ENCODE results near the gene TTC34. TPM values are rescaled to one million over a fixed set of nuclear protein-coding genes. Genes with fewer than 3 reads are reported as not detected.
"Not testable (repeated sequence)": the region's sequence is repeated elsewhere in the genome, so short reads cannot be mapped to it uniquely, and the experiment has no call there.

The TTC34 gene
- total RNA-seq, 1 experiment from 2014 or later = 1.7 TPM

DNA sequence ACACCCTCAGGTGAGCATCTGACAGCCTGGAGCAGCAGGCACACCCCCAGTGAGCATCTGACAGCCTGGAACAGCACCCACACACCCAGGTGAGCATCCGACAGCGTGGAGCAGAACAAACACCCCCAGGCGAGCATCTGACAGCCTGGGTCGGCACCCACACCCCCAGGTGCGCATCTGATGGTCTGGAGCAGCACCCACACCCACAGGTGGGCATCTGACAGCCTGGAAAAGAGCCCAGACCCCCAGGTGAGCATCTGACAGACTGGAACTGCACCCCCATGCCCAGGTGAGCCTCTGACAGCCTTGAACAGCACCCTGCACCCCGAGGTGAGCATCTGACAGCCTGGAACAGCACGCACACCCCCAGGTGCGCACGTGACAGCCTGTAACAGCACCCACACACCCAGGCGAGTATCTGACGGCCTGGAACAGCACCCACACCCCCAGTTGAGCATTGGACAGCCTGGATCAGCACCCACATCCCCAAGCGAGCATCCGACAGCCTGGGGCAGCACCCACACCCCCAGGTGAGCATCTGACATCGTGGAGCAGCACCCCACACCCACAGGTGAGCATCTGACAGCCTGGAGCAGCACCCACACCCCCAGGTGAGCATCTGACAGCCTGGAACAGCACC is 51.3 kb downstream of the TTC34 start:
- intact Hi-C loops (cut with micrococcal nuclease; ENCODE audit: unreplicated experiment); DNase-seq; H2AFZ ChIP-seq; H3K9me2 ChIP-seq (ENCODE audit: insufficient read depth); POLR2A ChIA-PET (ENCODE audit: unreplicated experiment); H3K27me3 ChIP-seq (ENCODE audit: insufficient read depth, low read depth); H3F3A ChIP-seq (ENCODE audit: insufficient read depth, low read depth); H3K36me3 ChIP-seq (ENCODE audit: low read depth); H3K4me2 ChIP-seq; BruUV-seq (replicated peaks); H3K4me3 ChIP-seq; H3K4me1 ChIP-seq (replicated peaks; ENCODE audit: insufficient read depth); H3K79me2 ChIP-seq (ENCODE audit: low read depth); H3K9me3 ChIP-seq (ENCODE audit: insufficient read depth, low read depth); CTCF ChIA-PET; H4K20me1 ChIP-seq (ENCODE audit: insufficient read depth); H3K27ac ChIP-seq: not testable (repeated sequence)

DNA sequence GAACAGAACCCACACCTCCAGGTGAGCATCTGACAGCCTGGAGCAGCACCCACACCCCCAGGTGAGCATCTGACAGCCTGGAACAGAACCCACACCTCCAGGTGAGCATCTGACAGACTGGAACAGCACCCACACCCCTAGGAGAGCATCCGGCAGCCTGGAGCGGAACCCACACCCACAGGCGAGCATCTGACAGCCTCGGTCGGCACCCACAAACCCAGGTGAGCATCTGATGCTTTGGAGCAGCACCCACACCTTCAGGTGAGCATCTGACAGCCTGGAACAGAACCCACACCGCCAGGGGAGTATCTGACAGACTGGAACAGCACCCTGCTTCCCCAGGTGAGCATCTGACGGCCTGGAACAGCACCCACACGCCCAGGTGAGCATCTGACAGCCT is 52.9 kb downstream of the TTC34 start:
- H3K4me1 ChIP-seq (replicated peaks; ENCODE audit: insufficient read depth); H2AFZ ChIP-seq; CTCF ChIA-PET; H3K4me3 ChIP-seq; H3F3A ChIP-seq (ENCODE audit: insufficient read depth, low read depth); POLR2A ChIA-PET (ENCODE audit: unreplicated experiment); H4K20me1 ChIP-seq (ENCODE audit: insufficient read depth); H3K4me2 ChIP-seq; H3K9me2 ChIP-seq (ENCODE audit: insufficient read depth); H3K27me3 ChIP-seq (ENCODE audit: insufficient read depth, low read depth); DNase-seq; H3K9me3 ChIP-seq (ENCODE audit: insufficient read depth, low read depth); H3K79me2 ChIP-seq (ENCODE audit: low read depth); intact Hi-C loops (cut with micrococcal nuclease; ENCODE audit: unreplicated experiment); H3K27ac ChIP-seq; H3K36me3 ChIP-seq (ENCODE audit: low read depth); BruUV-seq (replicated peaks): not testable (repeated sequence)

DNA sequence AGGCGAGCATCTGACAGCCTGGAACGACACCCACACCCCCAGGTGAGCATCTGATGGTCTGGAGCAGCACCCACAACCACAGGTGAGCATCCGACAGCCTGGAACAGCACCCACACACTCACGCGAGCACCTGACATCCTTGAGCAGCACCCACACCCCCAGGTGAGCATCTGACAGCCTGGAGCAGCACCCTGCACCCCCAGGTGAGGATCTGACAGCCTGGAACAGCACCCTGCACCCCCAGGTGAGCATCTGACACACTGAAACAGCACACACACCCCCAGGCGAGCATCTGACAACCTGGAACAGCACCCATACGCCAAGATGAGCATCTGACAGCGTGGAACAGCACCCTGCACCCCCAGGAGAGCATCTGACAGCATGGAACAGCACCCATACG is 106.7 kb downstream of the TTC34 start:
- H3K27ac ChIP-seq; H3K79me2 ChIP-seq (ENCODE audit: low read depth); H3K36me3 ChIP-seq (ENCODE audit: low read depth); H4K20me1 ChIP-seq (ENCODE audit: insufficient read depth); H3K9me2 ChIP-seq (ENCODE audit: insufficient read depth); H3K27me3 ChIP-seq (ENCODE audit: insufficient read depth, low read depth); H3K4me1 ChIP-seq (replicated peaks; ENCODE audit: insufficient read depth); H3F3A ChIP-seq (ENCODE audit: insufficient read depth, low read depth); H3K9me3 ChIP-seq (ENCODE audit: insufficient read depth, low read depth); H3K4me2 ChIP-seq; H3K4me3 ChIP-seq; H2AFZ ChIP-seq; intact Hi-C loops (cut with micrococcal nuclease; ENCODE audit: unreplicated experiment); POLR2A ChIA-PET (ENCODE audit: unreplicated experiment); CTCF ChIA-PET; DNase-seq; BruUV-seq (replicated peaks): not testable (repeated sequence)

DNA sequence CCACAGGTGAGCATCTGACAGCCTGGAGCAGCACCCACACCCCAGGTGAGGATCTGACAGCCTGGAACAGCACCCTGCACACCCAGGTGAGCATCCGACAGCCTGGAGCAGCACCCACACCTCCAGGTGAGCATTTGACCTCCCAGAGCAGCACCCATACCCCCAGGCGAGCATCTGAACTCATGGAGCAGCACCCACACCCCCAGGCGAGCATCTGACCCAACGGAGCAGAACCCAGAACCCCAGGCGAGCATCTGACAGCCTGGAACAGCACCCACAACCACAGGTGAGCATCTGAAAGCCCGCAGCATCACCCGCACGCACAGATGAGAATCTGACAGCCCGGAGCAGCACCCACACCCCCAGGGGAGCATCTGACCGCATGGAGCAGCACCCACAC is 111.3 kb downstream of the TTC34 start:
- H3K36me3 ChIP-seq (ENCODE audit: low read depth); POLR2A ChIA-PET (ENCODE audit: unreplicated experiment); BruUV-seq (replicated peaks): not testable (repeated sequence)

DNA sequence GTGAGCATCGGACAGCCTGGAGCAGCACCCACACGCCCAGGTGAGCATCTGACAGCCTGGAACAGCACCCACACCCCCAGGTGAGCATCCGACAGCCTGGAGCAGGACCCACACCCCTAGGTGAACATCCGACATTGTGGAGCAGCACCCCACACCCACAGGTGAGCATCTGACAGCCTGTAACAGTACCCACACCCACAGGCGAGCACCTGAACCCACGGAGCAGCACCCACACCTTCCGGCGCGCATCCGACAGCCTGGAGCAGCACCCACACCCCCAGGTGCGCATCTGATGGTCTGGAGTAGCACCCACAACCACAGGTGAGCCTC is 113.2 kb downstream of the TTC34 start:
- H3K79me2 ChIP-seq (ENCODE audit: low read depth); H3F3A ChIP-seq (ENCODE audit: insufficient read depth, low read depth); H4K20me1 ChIP-seq (ENCODE audit: insufficient read depth); H3K9me3 ChIP-seq (ENCODE audit: insufficient read depth, low read depth); H3K27ac ChIP-seq; intact Hi-C loops (cut with micrococcal nuclease; ENCODE audit: unreplicated experiment); H3K9me2 ChIP-seq (ENCODE audit: insufficient read depth); H3K36me3 ChIP-seq (ENCODE audit: low read depth); H3K4me2 ChIP-seq; CTCF ChIA-PET; H2AFZ ChIP-seq; H3K4me3 ChIP-seq; DNase-seq; BruUV-seq (replicated peaks); H3K4me1 ChIP-seq (replicated peaks; ENCODE audit: insufficient read depth); POLR2A ChIA-PET (ENCODE audit: unreplicated experiment): not testable (repeated sequence)
- peaks cover 16% of the 10 kb centered on the region for H3K27me3 ChIP-seq (ENCODE audit: insufficient read depth, low read depth)

More for the DNA sequence above, 111.3 kb downstream of the TTC34 start:
- H3K4me2 ChIP-seq; H3K9me3 ChIP-seq (ENCODE audit: insufficient read depth, low read depth); H3K4me3 ChIP-seq; CTCF ChIA-PET; DNase-seq; H3K4me1 ChIP-seq (replicated peaks; ENCODE audit: insufficient read depth); H3K27me3 ChIP-seq (ENCODE audit: insufficient read depth, low read depth); H4K20me1 ChIP-seq (ENCODE audit: insufficient read depth); H3K79me2 ChIP-seq (ENCODE audit: low read depth); intact Hi-C loops (cut with micrococcal nuclease; ENCODE audit: unreplicated experiment); H3F3A ChIP-seq (ENCODE audit: insufficient read depth, low read depth); H3K27ac ChIP-seq; H3K9me2 ChIP-seq (ENCODE audit: insufficient read depth); H2AFZ ChIP-seq: not testable (repeated sequence)

DNA sequence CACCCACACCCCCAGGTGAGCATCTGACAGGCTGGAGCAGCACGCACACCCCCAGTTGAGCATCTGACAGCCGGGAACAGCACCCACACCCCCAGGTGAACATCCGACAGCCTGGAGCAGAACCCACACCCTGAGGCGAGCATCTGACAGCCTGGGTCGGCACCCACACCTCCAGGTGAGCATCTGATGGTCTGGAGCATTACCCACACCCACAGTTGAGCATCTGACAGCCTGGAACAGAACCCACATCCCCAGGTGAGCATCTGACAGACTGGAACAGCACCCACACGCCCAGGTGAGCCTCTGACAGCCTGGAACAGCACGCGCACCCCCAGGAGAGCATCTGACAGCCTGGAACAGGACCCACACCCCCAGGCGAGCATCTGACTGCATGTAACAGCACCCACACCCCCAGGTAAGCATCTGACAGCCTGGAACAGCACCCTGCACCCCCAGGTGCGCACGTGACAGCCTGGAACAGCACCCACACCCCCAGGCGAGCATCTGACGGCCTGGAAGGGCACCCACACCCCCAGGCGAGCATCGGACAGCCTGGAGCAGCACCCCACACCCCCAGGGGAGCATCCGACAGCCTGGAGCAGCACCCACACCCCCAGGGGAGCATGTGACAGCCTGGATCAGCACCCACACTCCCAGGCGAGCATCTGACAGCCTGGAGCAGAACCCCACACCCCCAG is 113.7 kb downstream of the TTC34 start:
- DNase-seq = peak in 1 of 2 experiments; percentile 12
- H3K27me3 ChIP-seq (ENCODE audit: insufficient read depth, low read depth) = peaks cover 16% of the 10 kb centered on the region
- H3K4me2 ChIP-seq; H3K36me3 ChIP-seq (ENCODE audit: low read depth); BruUV-seq (replicated peaks); intact Hi-C loops (cut with micrococcal nuclease; ENCODE audit: unreplicated experiment); H3K27ac ChIP-seq; H3K79me2 ChIP-seq (ENCODE audit: low read depth); H2AFZ ChIP-seq; H3K4me3 ChIP-seq; H3K4me1 ChIP-seq (replicated peaks; ENCODE audit: insufficient read depth); H3F3A ChIP-seq (ENCODE audit: insufficient read depth, low read depth); H4K20me1 ChIP-seq (ENCODE audit: insufficient read depth); H3K9me2 ChIP-seq (ENCODE audit: insufficient read depth); CTCF ChIA-PET; POLR2A ChIA-PET (ENCODE audit: unreplicated experiment); H3K9me3 ChIP-seq (ENCODE audit: insufficient read depth, low read depth): not testable (repeated sequence)

DNA sequence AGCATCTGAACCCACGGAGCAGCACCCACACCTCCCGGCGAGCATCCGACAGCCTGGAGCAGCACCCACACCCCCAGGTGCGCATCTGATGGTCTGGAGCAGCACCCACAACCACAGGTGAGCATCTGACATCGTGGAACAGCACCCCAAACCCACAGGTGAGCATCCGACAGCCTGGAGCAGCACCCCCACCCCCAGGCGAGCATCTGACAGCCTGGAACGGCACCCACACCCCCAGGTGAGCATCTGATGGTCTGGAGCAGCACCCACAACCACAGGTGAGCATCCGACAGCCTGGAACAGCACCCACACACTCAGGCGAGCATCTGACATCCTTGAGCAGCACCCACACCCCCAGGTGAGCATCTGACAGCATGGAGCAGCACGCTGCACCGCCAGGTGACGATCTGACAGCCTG is 114.3 kb downstream of the TTC34 start:
- H3K27me3 ChIP-seq (ENCODE audit: insufficient read depth, low read depth) = peaks cover 16% of the 10 kb centered on the region
- H3K9me2 ChIP-seq (ENCODE audit: insufficient read depth); DNase-seq; POLR2A ChIA-PET (ENCODE audit: unreplicated experiment); H2AFZ ChIP-seq; H3K4me2 ChIP-seq; H3F3A ChIP-seq (ENCODE audit: insufficient read depth, low read depth); H3K4me1 ChIP-seq (replicated peaks; ENCODE audit: insufficient read depth); H3K4me3 ChIP-seq; CTCF ChIA-PET; H3K27ac ChIP-seq; BruUV-seq (replicated peaks); intact Hi-C loops (cut with micrococcal nuclease; ENCODE audit: unreplicated experiment); H3K79me2 ChIP-seq (ENCODE audit: low read depth); H3K9me3 ChIP-seq (ENCODE audit: insufficient read depth, low read depth); H3K36me3 ChIP-seq (ENCODE audit: low read depth); H4K20me1 ChIP-seq (ENCODE audit: insufficient read depth): not testable (repeated sequence)

Data from PC-9 (cell line).